ENCODE data around the gene LPP.
A peak's percentile ranks its signal among the peaks of the same experiment; 100 is the strongest.

Gene LPP

DNA sequence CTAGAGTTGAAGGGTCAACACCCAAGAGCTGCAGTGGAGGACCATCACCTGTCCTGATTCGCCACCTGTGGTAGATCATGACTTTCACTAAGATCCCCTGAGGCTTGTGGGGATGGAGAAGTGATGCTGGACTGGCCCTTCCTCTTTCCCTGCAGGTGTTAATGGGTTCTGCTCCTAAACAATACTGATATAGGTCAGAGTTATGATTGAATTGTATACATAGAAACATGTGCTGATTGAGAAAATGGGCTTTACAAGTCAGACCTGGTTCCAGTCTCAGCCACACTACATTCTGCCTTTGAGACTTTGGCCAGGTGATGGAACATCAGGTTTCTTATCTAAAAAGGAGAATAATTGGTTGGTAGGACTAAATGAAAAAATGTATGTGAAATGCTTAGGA, 598.9 kb downstream of the LPP start:
- TF ChIP-seq, protein P1, sequence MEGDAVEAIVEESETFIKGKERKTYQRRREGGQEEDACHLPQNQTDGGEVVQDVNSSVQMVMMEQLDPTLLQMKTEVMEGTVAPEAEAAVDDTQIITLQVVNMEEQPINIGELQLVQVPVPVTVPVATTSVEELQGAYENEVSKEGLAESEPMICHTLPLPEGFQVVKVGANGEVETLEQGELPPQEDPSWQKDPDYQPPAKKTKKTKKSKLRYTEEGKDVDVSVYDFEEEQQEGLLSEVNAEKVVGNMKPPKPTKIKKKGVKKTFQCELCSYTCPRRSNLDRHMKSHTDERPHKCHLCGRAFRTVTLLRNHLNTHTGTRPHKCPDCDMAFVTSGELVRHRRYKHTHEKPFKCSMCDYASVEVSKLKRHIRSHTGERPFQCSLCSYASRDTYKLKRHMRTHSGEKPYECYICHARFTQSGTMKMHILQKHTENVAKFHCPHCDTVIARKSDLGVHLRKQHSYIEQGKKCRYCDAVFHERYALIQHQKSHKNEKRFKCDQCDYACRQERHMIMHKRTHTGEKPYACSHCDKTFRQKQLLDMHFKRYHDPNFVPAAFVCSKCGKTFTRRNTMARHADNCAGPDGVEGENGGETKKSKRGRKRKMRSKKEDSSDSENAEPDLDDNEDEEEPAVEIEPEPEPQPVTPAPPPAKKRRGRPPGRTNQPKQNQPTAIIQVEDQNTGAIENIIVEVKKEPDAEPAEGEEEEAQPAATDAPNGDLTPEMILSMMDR (IDR thresholded peaks at IDR 0.05; ENCODE audit: insufficient read depth, low read length, poor library complexity, severe bottlenecking): no peak
- TF ChIP-seq EZH2phosphoT487 (conservative IDR thresholded peaks at IDR 0.05; ENCODE audit: low read length): no peak
- Histone ChIP-seq H3K27ac (ENCODE audit: low read depth, low read length) (peak overlapping the region; percentile 99), H3K4me2 (ENCODE audit: low read depth, low read length, poor library complexity, severe bottlenecking) (peak overlapping the region; percentile 92), H3K36me3 (ENCODE audit: low read length) (no peaks in the 10 kb centered on the region), H3F3A (ENCODE audit: insufficient read depth) (peaks cover 58% of the 10 kb centered on the region), H3K9me2 (replicated peaks; ENCODE audit: insufficient read depth, low read length) (no peaks in the 10 kb centered on the region), H3K9ac (ENCODE audit: low read length) (peak overlapping the region; percentile 70), H4K20me1 (ENCODE audit: low read depth, low read length) (no peaks in the 10 kb centered on the region), H3K79me2 (ENCODE audit: insufficient read depth, low read length) (peaks cover 3% of the 10 kb centered on the region; the same call in 1 of the 2 replicates), H2AFZ (ENCODE audit: low read depth, low read length, severe bottlenecking) (no peak overlapping the region), H3K4me3 (ENCODE audit: insufficient read depth, low read length, poor library complexity, severe bottlenecking) (peak overlapping the region; percentile 1), H3K9me3 (ENCODE audit: insufficient read depth, low read length) (no peaks in the 10 kb centered on the region), H3K27me3 (ENCODE audit: low read length) (no peaks in the 10 kb centered on the region)

DNA sequence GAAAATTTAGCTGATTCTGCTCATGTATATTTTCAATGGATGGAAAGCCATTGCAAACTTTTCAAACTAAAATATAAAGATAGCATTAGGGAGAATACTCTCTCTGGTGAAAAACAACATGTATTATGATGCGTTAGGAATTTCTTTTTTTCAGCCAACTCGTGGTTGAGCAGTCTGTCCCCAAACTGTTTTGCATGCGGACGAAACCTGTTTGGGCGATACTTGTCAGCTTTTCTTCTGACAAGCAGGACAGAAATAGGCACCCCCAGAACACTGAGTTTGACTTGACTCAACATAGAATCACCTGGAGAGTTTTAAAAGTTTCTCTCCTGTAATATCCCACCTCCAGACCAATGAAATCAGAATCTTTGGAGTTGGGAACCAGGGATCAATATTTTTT, 600.3 kb downstream of the LPP start:
- no peak overlapping the region for H2AFZ ChIP-seq (ENCODE audit: low read depth, low read length, severe bottlenecking)
- H3K9ac ChIP-seq (ENCODE audit: low read length): peak overlapping the region; percentile 70
- H3K27me3 ChIP-seq (ENCODE audit: low read length): no peaks in the 10 kb centered on the region
- no peaks in the 10 kb centered on the region for H3K9me2 ChIP-seq (replicated peaks; ENCODE audit: insufficient read depth, low read length)
- H3K79me2 ChIP-seq (ENCODE audit: insufficient read depth, low read length): peaks cover 3% of the 10 kb centered on the region; the same call in 1 of the 2 replicates
- H4K20me1 ChIP-seq (ENCODE audit: low read depth, low read length): no peaks in the 10 kb centered on the region
- H3K4me3 ChIP-seq (ENCODE audit: insufficient read depth, low read length, poor library complexity, severe bottlenecking): peak overlapping the region; percentile 36
- TF ChIP-seq EZH2phosphoT487 (conservative IDR thresholded peaks at IDR 0.05; ENCODE audit: low read length): no peak
- TF ChIP-seq, protein P1 (IDR thresholded peaks at IDR 0.05; ENCODE audit: insufficient read depth, low read length, poor library complexity, severe bottlenecking): no peak
- H3F3A ChIP-seq (ENCODE audit: insufficient read depth): peaks cover 62% of the 10 kb centered on the region
- H3K9me3 ChIP-seq (ENCODE audit: insufficient read depth, low read length): no peaks in the 10 kb centered on the region
- no peaks in the 10 kb centered on the region for H3K36me3 ChIP-seq (ENCODE audit: low read length)
- H3K27ac ChIP-seq (ENCODE audit: low read depth, low read length): peak overlapping the region; percentile 99
- H3K4me2 ChIP-seq (ENCODE audit: low read depth, low read length, poor library complexity, severe bottlenecking): peak overlapping the region; percentile 92

GRCh38 chr3:188756241-188756640, 602.3 kb downstream of the LPP start:
- no peaks in the 10 kb centered on the region for H4K20me1 ChIP-seq (ENCODE audit: low read depth, low read length)
- peak overlapping the region; percentile 99 for H3K27ac ChIP-seq (ENCODE audit: low read depth, low read length)
- TF ChIP-seq, protein P1 (IDR thresholded peaks at IDR 0.05; ENCODE audit: insufficient read depth, low read length, poor library complexity, severe bottlenecking): no peak
- no peak for TF ChIP-seq EZH2phosphoT487 (conservative IDR thresholded peaks at IDR 0.05; ENCODE audit: low read length)
- no peaks in the 10 kb centered on the region for H3K27me3 ChIP-seq (ENCODE audit: low read length)
- peak overlapping the region; percentile 92 for H3K4me2 ChIP-seq (ENCODE audit: low read depth, low read length, poor library complexity, severe bottlenecking)
- H3K9me3 ChIP-seq (ENCODE audit: insufficient read depth, low read length): no peaks in the 10 kb centered on the region
- H3K36me3 ChIP-seq (ENCODE audit: low read length): no peaks in the 10 kb centered on the region
- H3K9me2 ChIP-seq (replicated peaks; ENCODE audit: insufficient read depth, low read length): no peaks in the 10 kb centered on the region
- no peak overlapping the region for H2AFZ ChIP-seq (ENCODE audit: low read depth, low read length, severe bottlenecking)
- no peak overlapping the region for H3K4me3 ChIP-seq (ENCODE audit: insufficient read depth, low read length, poor library complexity, severe bottlenecking)
- H3K9ac ChIP-seq (ENCODE audit: low read length): peak overlapping the region; percentile 70
- peaks cover 3% of the 10 kb centered on the region; the same call in 1 of the 2 replicates for H3K79me2 ChIP-seq (ENCODE audit: insufficient read depth, low read length)
- H3F3A ChIP-seq (ENCODE audit: insufficient read depth): peaks cover 60% of the 10 kb centered on the region

Measured in SU-DHL-6 (cell line).